VCaP (cell line): ENCODE data around the gene DUSP15.
"Not testable (repeated sequence)": the region's sequence is repeated elsewhere in the genome, so short reads cannot be mapped to it uniquely, and the experiment has no call there.

Source experiments
- H3K27ac ChIP-seq: fragments of 450-650 bp; 2 replicates; pipeline ENCODE4 v1.5.1; 2017
- CTCF ChIP-seq: fragments of 450-650 bp; conservative IDR thresholded peaks from 2 replicates; pipeline ENCODE4 v1.5.1; 2017; ENCODE audit warnings: mild to moderate bottlenecking, moderate library complexity

Gene DUSP15

GRCh38 chr20:31869942-31870725 is at the start of gene DUSP15, which contains the start of gene TTLL9:
Gene DUSP15 (minus strand): TSS chr20:31870527. CDS start chr20:31870337, 190 bp downstream.
Gene TTLL9 (plus strand): TSS chr20:31870634. CDS start chr20:31871127, 493 bp downstream.
- H3K27ac ChIP-seq = peak within 1 kb of the TSS; percentile 65; the same call in 1 of the 2 replicates

GRCh38 chr20:31919410-31920155 is 49.3 kb upstream of the DUSP15 start:
- TF ChIP-seq CTCF = no peak
- H3K27ac ChIP-seq = no peak overlapping the region

More at GRCh38 chr20:31869942-31870725, at the start of gene DUSP15, which contains the start of gene TTLL9:
- TF ChIP-seq CTCF = no peak

- no peak for TF ChIP-seq CTCF
- H3K27ac ChIP-seq = no peak overlapping the region
Measured at GRCh38 chr20:31918466-31919105, 48.3 kb upstream of the DUSP15 start.

- not testable (repeated sequence) for H3K27ac ChIP-seq
Measured at GRCh38 chr20:31917962-31918412, 47.7 kb upstream of the DUSP15 start.

- no peak for TF ChIP-seq CTCF
- H3K27ac ChIP-seq = no peak overlapping the region
Measured at GRCh38 chr20:31916708-31917107, 46.4 kb upstream of the DUSP15 start.

- TF ChIP-seq CTCF = no peak
Measured at GRCh38 chr20:31915491-31916280, 45.4 kb upstream of the DUSP15 start.

GRCh38 chr20:31914170-31914569 is 43.8 kb upstream of the DUSP15 start:
- H3K27ac ChIP-seq = no peak overlapping the region
- no peak for TF ChIP-seq CTCF

More at GRCh38 chr20:31915491-31916280, 45.4 kb upstream of the DUSP15 start:
- no peak overlapping the region for H3K27ac ChIP-seq
